T-helper 2 cell treated with Interferon-gamma antibody and Interleukin-4, amounts not matched to agents 5 μg/mL and 100 μg/mL, for 36 hours (primary cell): ENCODE results near the gene NUP160.
"Not testable (repeated sequence)": the region's sequence is repeated elsewhere in the genome, so short reads cannot be mapped to it uniquely, and the experiment has no call there.

ENCODE experiments used
- DNase-seq: peaks from one replicate; pipeline ENCODE4 v3.0.0; 2021; ENCODE audit warnings: low spot score
- H3K27ac Mint-ChIP-seq: one replicate; pipeline ENCODE4 v1.8.0; 2021; ENCODE audit warnings: mild to moderate bottlenecking, mixed read lengths
- H3K27me3 Mint-ChIP-seq: one replicate; pipeline ENCODE4 v1.8.0; 2021; ENCODE audit warnings: low read depth, mixed read lengths
- H3K36me3 Mint-ChIP-seq: one replicate; pipeline ENCODE4 v1.8.0; 2021; ENCODE audit warnings: low read depth, mixed read lengths
- H3K4me1 Mint-ChIP-seq: one replicate; pipeline ENCODE4 v1.8.0; 2021; ENCODE audit warnings: low read depth, mixed read lengths
- H3K4me3 Mint-ChIP-seq: one replicate; pipeline ENCODE4 v1.8.0; 2022; ENCODE audit warnings: mild to moderate bottlenecking, moderate library complexity, mixed read lengths
- H3K9me3 Mint-ChIP-seq: one replicate; pipeline ENCODE4 v1.8.0; 2021; ENCODE audit warnings: mixed read lengths

NUP160 gene

DNA sequence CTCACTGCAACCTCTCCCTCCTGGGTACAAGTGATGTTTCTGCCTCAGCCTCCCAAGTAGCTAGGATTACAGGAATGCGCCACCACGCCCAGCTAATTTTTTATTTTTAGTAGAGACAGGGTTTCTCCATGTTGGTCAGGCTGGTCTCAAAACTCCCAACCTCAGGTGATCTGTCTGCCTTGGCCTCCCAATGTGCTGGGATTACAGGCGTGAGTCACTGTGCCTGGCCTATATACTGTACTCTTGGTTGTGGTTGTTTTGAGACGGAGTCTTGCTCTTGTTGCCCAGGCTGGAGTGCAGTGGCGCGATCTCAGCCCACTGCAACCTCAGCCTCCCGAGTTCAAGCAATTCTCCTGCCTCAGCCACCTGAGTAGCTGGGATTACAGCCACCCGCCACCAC is 58.1 kb downstream of the NUP160 start:
- not testable (repeated sequence) for H3K27ac Mint-ChIP-seq, DNase-seq, H3K4me1 Mint-ChIP-seq, H3K4me3 Mint-ChIP-seq, H3K9me3 Mint-ChIP-seq, H3K27me3 Mint-ChIP-seq
- H3K36me3 Mint-ChIP-seq: peaks cover 49% of the 10 kb centered on the region

DNA sequence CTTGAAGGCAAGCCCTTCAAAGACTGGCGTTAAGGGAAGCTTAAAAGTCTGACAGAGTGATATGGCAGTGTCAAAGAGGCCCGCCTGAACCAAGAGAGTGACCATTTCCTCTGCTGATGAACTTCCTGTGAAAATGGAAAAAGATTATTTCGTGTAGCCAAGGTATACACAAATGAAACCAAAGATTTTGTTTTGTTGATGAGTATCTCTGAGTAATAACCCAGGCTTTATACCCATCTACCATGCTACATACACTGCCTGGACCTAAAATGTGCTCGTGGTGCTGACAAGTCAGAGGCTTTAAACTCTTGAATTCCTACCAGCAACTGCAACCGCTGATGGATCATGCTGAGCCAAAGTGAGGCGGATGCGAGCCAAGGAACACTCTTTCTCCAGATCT is 60.0 kb downstream of the NUP160 start:
- Mint-ChIP-seq H3K4me1 (peaks cover 4% of the 10 kb centered on the region), H3K4me3 (no peak overlapping the region), H3K9me3 (no peaks in the 10 kb centered on the region), H3K36me3 (peaks cover 56% of the 10 kb centered on the region), H3K27me3 (no peaks in the 10 kb centered on the region), H3K27ac (no peak overlapping the region)
- no peak for DNase-seq

DNA sequence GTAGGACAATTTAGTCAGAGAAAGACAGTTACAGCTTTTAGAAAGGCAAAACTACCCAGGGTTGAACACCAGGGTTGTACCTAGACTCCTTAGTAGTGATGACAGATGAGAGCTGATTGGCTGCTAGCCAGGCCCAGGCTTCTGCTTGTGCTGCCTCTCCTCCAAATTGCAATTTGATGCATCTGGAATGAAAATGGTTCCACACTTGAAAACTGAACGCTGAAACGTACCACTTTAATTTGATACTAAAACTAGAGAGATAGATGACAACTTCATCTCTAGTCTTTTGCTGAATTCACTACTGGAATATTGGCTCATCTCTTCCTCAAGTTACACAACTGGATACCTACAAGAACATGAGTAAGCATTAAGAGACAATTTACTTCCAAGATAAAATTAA is 61.8 kb downstream of the NUP160 start:
- Mint-ChIP-seq H3K36me3 (peaks cover 56% of the 10 kb centered on the region), H3K27ac (no peak overlapping the region), H3K27me3 (no peaks in the 10 kb centered on the region), H3K4me1 (peaks cover 4% of the 10 kb centered on the region), H3K9me3 (no peaks in the 10 kb centered on the region), H3K4me3 (no peak overlapping the region)
- no peak for DNase-seq

DNA sequence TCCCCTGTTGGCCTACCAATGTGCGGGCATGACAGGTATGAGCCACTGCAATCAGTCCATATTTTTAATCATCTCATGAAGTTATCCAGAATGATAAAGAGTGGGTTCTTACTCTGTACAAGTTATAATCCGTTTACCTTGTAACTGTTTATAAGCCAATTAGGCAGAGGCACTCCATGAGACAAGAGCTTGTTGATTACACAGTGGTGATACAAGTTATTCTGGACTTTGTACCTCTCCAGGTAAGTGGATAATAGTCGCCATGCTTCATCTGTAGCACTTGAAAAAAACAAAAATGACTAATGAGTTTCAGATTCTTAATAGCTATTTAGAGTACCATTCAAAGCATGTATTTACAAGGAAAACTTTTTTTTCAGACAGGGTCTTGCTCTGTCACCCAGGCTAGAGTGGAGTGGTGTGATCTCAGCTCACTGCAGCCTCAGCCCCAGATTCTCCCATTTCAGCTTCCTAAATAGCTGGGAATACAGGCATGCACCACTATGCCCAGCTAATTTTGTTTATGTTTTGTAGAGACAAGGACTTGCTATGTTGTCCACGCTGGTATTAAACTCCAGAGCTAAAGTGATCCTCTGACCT is 63.3 kb downstream of the NUP160 start:
- Mint-ChIP-seq H3K9me3 (no peaks in the 10 kb centered on the region), H3K27me3 (no peaks in the 10 kb centered on the region), H3K27ac (no peak overlapping the region), H3K4me3 (no peak overlapping the region), H3K36me3 (peaks cover 50% of the 10 kb centered on the region), H3K4me1 (peaks cover 4% of the 10 kb centered on the region)
- DNase-seq: no peak

DNA sequence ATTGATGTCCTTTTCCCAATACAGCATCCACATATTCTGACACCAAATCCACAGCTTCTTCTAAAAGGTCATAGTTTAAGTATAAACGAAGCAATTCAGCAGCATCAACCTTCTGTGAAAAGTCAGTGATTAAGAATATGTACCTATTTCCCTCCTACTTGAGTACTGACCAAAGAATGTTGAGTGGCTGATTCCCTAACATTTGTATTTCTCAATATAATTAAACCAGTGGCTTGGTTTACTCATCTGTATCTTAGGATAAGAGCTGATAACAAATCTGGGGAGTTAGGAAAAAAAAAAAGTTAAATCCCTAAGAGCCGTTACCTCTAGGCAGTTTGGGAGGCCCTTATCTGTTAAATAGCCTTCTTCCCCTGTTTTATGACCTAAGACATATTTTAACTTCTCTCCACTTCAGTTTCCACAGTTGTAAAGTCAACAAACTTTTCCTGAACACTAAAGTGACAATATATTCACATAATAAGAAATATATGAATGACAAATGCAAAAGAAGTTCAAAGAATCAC is 65.0 kb downstream of the NUP160 start:
- Mint-ChIP-seq H3K27me3 (no peaks in the 10 kb centered on the region), H3K36me3 (peaks cover 51% of the 10 kb centered on the region), H3K9me3 (no peaks in the 10 kb centered on the region), H3K27ac (no peak overlapping the region), H3K4me3 (no peak overlapping the region), H3K4me1 (no peaks in the 10 kb centered on the region)
- DNase-seq: no peak

DNA sequence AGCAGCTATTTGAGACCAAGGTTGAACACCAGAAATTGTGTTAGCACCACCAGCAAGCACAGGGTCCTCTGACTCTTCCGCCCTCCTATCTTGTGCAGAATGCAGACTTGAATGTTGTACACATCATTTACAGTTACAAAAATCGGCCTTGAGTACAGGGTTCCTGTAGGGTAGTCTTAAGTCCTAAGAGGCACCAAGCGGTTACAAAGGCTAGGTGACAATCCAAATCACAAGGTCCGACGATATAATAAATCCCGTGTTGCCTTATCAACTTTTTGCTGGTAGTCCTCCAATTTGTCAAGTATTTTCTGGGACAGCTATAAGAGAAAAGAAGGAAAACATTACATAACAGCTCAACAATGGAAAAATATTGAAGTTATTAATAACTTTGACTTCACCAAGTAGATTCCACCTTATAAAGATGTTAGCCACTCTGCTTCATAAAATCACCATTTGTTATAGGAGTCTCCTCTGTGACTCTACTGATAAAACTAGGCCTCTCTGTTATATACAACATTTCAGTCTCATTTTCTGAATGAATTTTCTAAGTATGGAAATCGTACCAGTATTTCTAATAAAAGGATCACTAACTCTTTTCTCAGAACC is 69.2 kb downstream of the NUP160 start:
- no peaks in the 10 kb centered on the region for H3K9me3 Mint-ChIP-seq
- H3K27me3 Mint-ChIP-seq: no peaks in the 10 kb centered on the region
- no peak for DNase-seq
- peaks cover 49% of the 10 kb centered on the region for H3K36me3 Mint-ChIP-seq
- no peak overlapping the region for H3K4me3 Mint-ChIP-seq
- no peaks in the 10 kb centered on the region for H3K4me1 Mint-ChIP-seq
- H3K27ac Mint-ChIP-seq: no peak overlapping the region

DNA sequence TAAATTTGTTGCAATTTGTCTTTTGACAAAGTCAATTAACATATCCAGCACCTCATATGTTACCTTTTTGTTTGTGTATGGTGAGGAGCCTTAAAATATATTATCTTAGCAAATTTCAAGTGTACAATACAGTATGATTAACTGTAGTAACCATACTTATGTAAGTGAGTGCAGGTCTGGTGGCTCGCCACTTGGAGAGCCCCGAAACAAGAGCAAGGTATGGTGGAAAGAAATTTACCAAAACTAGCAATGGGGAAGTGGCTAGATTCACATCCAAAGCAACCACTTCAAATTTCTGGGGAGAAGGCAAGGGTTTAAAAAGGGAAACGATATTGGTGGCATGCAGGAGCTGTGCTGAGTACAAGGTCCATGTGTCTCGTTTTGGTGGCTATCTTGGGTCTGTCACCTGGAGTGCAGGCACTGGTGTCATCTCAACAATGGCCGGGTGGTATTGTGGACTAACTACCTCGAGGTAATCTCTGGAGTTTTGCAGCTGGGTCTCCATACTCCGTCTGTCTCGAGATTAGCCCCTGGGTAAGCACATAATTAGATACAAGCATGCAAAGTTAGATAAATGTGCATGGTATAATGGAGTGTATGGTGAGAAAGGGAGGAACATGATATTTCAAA is 72.8 kb downstream of the NUP160 start:
- Mint-ChIP-seq H3K27me3 (no peaks in the 10 kb centered on the region), H3K4me3 (no peak overlapping the region), H3K9me3 (no peaks in the 10 kb centered on the region), H3K27ac (no peak overlapping the region), H3K36me3 (peaks cover 35% of the 10 kb centered on the region), H3K4me1 (no peaks in the 10 kb centered on the region)
- no peak for DNase-seq

DNA sequence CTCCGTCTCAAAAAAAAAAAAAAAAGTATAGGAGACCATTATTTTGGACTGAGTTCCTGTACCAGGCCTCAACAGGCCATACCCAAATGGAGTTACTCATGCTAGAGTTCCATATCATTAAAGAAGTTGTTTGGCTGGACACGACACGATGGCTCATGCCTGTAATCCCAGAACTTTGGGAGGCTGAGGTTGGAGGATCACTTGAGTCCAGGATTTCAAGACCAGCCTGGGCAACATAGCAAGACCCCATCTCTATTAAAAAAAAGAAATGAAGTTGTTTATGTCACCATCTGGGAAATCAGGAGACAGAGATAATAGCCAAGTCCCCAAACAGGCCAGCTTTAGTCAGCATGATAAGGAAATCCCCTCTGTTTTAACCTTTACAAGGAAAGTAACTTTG is 74.3 kb downstream of the NUP160 start:
- no peak for DNase-seq
- Mint-ChIP-seq H3K4me3 (no peak overlapping the region), H3K4me1 (no peaks in the 10 kb centered on the region), H3K27me3 (no peaks in the 10 kb centered on the region), H3K36me3 (peaks cover 25% of the 10 kb centered on the region), H3K27ac (no peak overlapping the region), H3K9me3 (no peaks in the 10 kb centered on the region)

DNA sequence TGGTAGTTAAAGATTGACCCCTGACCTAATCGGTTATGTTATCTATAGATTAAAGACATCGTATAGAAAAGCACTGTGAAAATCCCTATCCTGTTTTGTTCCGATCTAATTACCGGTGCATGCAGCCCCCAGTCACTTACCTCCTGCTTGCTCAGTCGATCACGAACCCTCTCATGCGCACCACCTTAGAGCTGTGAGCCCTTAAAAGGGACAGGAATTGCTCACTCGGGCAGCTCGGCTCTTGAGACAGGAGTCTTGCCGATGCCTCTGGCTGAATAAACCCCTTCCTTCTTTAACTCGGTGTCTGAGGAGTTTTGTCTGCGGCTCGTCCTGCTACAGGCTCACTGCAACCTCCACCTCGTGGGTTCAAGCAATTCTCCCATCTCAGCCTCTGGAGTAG is 78.6 kb downstream of the NUP160 start:
- H3K4me3 Mint-ChIP-seq: peak overlapping the region; percentile 2
- not testable (repeated sequence) for H3K9me3 Mint-ChIP-seq, DNase-seq, H3K27me3 Mint-ChIP-seq
- H3K36me3 Mint-ChIP-seq: peaks cover 20% of the 10 kb centered on the region
- H3K27ac Mint-ChIP-seq: peak overlapping the region; percentile 75
- peaks cover 14% of the 10 kb centered on the region for H3K4me1 Mint-ChIP-seq

DNA sequence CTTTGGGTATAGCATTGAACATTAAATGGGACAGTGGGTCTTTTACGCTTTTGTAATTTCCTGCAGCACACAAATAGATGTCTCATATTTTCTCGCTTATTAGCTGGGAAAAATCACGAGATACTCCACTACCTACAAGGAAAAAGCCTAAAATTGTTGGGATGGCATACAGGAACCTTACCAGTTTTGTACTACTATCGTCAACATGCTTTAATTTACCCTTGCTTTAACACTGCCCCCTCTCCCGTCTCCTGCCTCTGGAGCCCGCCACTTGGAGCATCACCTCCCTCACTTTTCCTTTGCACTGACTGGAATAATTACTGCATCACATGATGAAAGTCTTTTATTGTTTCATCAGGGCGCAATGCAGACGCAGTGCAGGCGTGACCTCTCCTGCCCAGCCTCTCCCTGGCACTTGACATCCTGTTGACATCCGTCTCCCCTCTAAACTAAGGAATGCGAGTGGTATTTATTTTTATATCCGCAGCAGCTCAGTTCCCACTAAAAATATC is 80.0 kb downstream of the NUP160 start:
- H3K4me1 Mint-ChIP-seq: peaks cover 16% of the 10 kb centered on the region
- peaks cover 27% of the 10 kb centered on the region for H3K36me3 Mint-ChIP-seq
- peak; percentile 26 for DNase-seq
- H3K9me3 Mint-ChIP-seq: no peaks in the 10 kb centered on the region
- peak overlapping the region; percentile 100 for H3K27ac Mint-ChIP-seq
- H3K27me3 Mint-ChIP-seq: no peaks in the 10 kb centered on the region
- H3K4me3 Mint-ChIP-seq: peak overlapping the region; percentile 99

DNA sequence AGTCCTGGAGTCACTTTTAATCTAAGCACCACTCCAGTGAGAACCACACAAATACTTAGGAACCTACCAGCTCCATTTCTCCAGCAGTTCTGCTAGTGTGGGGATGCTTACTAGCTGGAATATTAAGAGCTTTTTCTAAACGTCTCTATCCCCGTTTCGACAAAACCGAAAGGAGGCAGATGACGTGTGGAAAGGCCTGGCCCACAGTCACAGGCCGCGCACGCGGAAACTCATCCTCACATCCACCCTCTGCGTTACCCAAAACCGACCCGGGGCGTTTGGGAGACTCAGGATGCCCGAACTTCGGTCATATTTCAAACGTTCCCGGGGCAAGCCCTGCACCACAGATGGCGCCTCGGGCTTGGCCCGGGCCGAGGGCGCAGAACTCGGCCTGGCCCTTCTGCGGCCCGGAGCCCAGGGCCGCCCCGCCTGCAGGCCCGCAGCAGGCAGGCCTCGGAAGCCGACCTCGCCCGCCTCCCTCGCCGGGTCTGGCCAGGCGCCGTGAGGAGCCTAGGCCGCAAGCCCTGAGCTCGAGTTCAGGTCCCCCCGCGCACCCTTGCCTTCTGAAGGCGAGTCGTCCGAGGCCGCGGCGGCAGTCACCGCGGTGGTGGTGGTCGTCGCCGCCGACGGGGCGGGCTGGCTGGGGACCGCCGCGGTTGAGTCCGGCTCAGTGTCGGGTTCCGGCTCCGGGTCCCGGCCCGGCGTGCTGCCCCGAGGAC is 81.5 kb downstream of the NUP160 start:
- Mint-ChIP-seq H3K9me3 (no peaks in the 10 kb centered on the region), H3K4me1 (peaks cover 16% of the 10 kb centered on the region), H3K27ac (peak overlapping the region; percentile 100), H3K36me3 (peaks cover 32% of the 10 kb centered on the region), H3K4me3 (peak overlapping the region; percentile 99), H3K27me3 (no peaks in the 10 kb centered on the region)
- DNase-seq: peak; percentile 79

DNA sequence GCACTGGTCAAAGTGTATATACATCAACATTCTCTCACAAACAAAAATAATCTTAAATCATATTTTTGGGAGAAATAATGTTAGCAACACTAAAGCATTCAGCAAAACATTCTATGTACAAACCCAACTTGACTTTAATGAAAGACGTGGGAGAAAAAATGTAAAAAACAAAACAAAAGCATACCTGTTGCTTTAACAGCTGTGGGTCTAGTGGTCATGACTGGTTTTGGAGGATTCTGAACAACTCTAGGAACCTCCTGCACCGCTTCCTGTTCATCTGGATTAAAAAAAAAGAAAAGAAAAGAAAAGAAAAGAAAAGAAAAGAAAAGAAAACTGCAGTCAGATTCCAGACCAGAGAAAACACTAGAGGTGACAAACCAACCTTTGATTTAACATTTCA is 83.1 kb downstream of the NUP160 start:
- Mint-ChIP-seq H3K4me1 (peaks cover 16% of the 10 kb centered on the region), H3K36me3 (peaks cover 43% of the 10 kb centered on the region), H3K4me3 (peak overlapping the region; percentile 98), H3K27me3 (no peaks in the 10 kb centered on the region), H3K9me3 (no peaks in the 10 kb centered on the region), H3K27ac (peak overlapping the region; percentile 99)
- no peak for DNase-seq

DNA sequence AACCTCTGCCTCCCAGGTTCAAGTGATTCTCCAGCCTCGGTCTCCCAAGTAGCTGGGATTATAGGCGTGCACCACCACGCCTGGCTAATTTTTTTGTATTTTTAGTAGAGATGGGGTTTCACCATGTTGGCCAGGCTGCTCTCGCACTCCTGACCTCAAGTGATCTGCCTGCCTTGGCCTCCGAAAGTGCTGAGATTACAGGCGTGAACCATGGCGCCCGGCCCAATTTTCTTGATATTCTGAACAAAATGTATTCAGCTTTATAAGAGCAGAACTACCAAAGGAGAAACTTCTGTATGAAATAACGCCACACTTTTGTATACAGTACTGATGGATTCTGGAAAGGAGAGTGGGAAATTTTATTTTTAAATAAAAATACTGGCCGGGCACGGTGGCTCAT is 88.9 kb downstream of the NUP160 start:
- not testable (repeated sequence) for H3K4me1 Mint-ChIP-seq, H3K27ac Mint-ChIP-seq, H3K27me3 Mint-ChIP-seq, DNase-seq, H3K4me3 Mint-ChIP-seq, H3K9me3 Mint-ChIP-seq
- peaks cover 65% of the 10 kb centered on the region for H3K36me3 Mint-ChIP-seq

DNA sequence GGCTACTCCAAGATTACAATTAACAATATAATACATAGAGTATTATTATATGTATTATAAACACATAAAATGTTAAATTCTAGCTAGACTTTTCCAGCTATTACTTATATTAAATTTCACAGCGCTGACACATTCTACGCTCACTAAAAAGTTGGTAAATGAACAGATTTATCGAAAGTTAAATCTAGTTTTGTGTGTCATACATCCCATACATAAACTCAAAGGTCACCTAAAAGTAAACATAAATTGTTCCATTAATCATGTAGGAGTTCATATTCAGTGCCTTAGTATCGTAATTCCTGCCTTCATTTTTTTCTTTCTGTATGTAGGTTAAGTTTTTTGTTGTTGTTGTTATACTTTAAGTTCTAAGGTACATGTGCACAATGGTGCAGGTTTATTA is 91.9 kb downstream of the NUP160 start:
- peak overlapping the region; percentile 8 for H3K27ac Mint-ChIP-seq
- H3K9me3 Mint-ChIP-seq: no peaks in the 10 kb centered on the region
- no peak for DNase-seq
- no peak overlapping the region for H3K4me3 Mint-ChIP-seq
- no peaks in the 10 kb centered on the region for H3K27me3 Mint-ChIP-seq
- peaks cover 73% of the 10 kb centered on the region for H3K36me3 Mint-ChIP-seq
- H3K4me1 Mint-ChIP-seq: peaks cover 4% of the 10 kb centered on the region
